ENCODE measurements around the gene NLGN2. TPM values are rescaled to one million over a fixed set of nuclear protein-coding genes. Genes with fewer than 3 reads are reported as not detected.

NLGN2 gene
- total and polyA plus RNA-seq, 9 donors: 11.4 to 76.2 (median 49.4) TPM

DNA sequence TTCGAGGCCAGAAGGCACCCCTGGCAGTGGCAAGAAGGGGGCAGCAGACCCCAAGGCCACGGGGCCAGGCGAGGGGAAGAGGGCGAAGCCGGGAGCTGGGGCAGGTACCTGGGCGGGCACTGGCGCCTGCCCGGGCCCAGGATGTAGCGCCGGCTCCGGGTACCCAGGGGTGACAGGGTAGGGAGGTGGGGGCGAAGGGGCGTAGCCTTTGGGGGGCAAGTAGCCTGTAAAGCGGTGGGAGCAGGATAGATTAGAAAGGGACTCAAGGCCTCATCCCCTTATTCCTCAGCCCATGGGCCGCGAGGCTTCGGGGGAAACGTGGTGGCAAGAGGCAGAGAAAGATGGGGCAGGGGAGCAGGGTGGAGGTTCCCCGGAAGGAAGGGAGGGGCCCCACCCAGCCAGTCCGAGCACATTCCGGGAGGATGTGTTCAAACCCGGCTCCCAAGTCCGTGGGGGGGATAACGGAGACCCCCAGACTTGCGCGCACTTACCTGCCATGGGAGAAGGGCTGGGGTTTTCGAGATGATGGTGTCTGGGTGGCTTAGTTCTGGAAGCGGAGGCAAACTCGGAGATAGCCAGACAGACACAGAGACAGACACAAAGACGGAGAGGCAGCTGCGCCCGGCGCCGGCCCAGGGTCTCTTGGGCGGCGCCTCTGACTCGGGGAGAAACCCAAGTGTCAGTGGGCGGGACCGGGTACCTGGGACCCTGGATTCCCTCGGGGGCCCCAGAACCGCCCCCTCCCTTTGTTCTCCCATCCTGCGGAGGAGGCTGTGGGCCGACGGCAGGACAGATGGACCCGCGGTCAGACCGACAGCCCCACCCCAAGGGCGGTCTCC, 13.8 kb upstream of the NLGN2 start:
- DNase-seq: peak in 2 of 5 donors; percentile 44 to 57
- Histone ChIP-seq H3K9me3 (no peaks in the 10 kb centered on the region), H3K4me1 (ENCODE audit: insufficient read depth) (peaks cover 5% of the 10 kb centered on the region), H3K36me3 (no peaks in the 10 kb centered on the region), H3K4me3 (peak overlapping the region; percentile 63), H3K27me3 (no peaks in the 10 kb centered on the region), H3K27ac (peak overlapping the region; percentile 37 to 94)
- no peak for TF ChIP-seq POLR2A (IDR thresholded peaks at IDR 0.05)
- no peak for TF ChIP-seq EP300 (IDR thresholded peaks at IDR 0.05)
- intact Hi-C loops (cut with DNase I): no loop called here
- 3% methylated on average over 46 to 48 of the region's 48 CpGs for WGBS, 3 donors

- Histone ChIP-seq H3K27ac (peak within 1 kb of the TSS; percentile 37 to 94), H3K4me3 (peak within 1 kb of the TSS; percentile 63), H3K4me1 (ENCODE audit: insufficient read depth) (peaks cover 5% of the 10 kb centered on the region), H3K27me3 (no peaks in the 10 kb centered on the region), H3K9me3 (no peaks in the 10 kb centered on the region), H3K36me3 (no peaks in the 10 kb centered on the region)
- TF ChIP-seq POLR2A (IDR thresholded peaks at IDR 0.05): peak; percentile 94
- TF ChIP-seq, protein P1, sequence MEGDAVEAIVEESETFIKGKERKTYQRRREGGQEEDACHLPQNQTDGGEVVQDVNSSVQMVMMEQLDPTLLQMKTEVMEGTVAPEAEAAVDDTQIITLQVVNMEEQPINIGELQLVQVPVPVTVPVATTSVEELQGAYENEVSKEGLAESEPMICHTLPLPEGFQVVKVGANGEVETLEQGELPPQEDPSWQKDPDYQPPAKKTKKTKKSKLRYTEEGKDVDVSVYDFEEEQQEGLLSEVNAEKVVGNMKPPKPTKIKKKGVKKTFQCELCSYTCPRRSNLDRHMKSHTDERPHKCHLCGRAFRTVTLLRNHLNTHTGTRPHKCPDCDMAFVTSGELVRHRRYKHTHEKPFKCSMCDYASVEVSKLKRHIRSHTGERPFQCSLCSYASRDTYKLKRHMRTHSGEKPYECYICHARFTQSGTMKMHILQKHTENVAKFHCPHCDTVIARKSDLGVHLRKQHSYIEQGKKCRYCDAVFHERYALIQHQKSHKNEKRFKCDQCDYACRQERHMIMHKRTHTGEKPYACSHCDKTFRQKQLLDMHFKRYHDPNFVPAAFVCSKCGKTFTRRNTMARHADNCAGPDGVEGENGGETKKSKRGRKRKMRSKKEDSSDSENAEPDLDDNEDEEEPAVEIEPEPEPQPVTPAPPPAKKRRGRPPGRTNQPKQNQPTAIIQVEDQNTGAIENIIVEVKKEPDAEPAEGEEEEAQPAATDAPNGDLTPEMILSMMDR (IDR thresholded peaks at IDR 0.05): peak; percentile 29 to 51 (median 42)
- TF ChIP-seq EP300 (IDR thresholded peaks at IDR 0.05): no peak
- 0 to 1% (median 1%) methylated on average over 45 to 71 of the region's 71 CpGs for WGBS, 3 donors
- DNase-seq: peak; percentile 85 to 92 (median 88)
- intact Hi-C loops (cut with DNase I): no loop called here
Measured at GRCh38 chr17:7394452-7395191, 13.0 kb upstream of the NLGN2 start, which contains the start of gene PLSCR3. Gene PLSCR3, minus strand, starts transcription at chr17:7394525. Its CDS starts 415 bp downstream, at chr17:7394110.

DNA sequence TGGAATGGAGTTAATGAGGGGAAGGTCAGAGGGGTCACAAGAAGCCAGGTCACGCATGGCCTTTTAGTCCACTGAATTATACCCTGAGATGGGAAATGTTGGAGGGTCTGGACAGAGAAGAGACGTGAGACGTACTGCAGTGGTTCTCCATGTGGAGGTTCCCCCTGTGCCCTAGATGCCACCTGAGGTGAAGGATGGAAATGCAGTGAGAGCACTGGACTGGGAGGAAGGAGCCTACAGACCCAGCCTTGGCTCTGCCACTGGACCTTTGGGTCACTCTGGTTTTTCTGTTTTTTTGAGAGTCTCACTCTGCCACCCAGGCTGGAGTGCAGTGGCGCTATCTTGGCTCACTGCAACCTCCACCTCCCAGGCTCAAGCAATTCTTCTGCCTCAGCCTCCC, 11.5 kb upstream of the NLGN2 start:
- no peak for DNase-seq
- intact Hi-C loops (cut with DNase I): no loop called here
- H3K27ac ChIP-seq: no peak overlapping the region

GRCh38 chr17:7398612-7399011, 9.0 kb upstream of the NLGN2 start:
- H3K9me3 ChIP-seq: no peaks in the 10 kb centered on the region
- H3K4me3 ChIP-seq: no peak overlapping the region
- TF ChIP-seq, protein P1 (IDR thresholded peaks at IDR 0.05): no peak
- DNase-seq: no peak
- H3K4me1 ChIP-seq (ENCODE audit: insufficient read depth): no peaks in the 10 kb centered on the region
- WGBS, 3 donors: 79 to 80% (median 79%) methylated on average over 2 of the region's 2 CpGs
- H3K27me3 ChIP-seq: no peaks in the 10 kb centered on the region
- no peak overlapping the region for H3K27ac ChIP-seq
- H3K36me3 ChIP-seq: no peaks in the 10 kb centered on the region
- intact Hi-C loops (cut with DNase I): no loop called here

More for the DNA sequence above, 11.5 kb upstream of the NLGN2 start:
- no peak overlapping the region for H3K4me3 ChIP-seq
- no peaks in the 10 kb centered on the region for H3K36me3 ChIP-seq
- TF ChIP-seq EP300 (IDR thresholded peaks at IDR 0.05) (no peak), POLR2A (IDR thresholded peaks at IDR 0.05) (no peak)
- TF ChIP-seq, protein P1 (IDR thresholded peaks at IDR 0.05): no peak
- peaks cover 5% of the 10 kb centered on the region for H3K4me1 ChIP-seq (ENCODE audit: insufficient read depth)
- no peaks in the 10 kb centered on the region for H3K27me3 ChIP-seq
- 82 to 88% (median 86%) methylated on average over 4 of the region's 4 CpGs for WGBS, 3 donors
- H3K9me3 ChIP-seq: no peaks in the 10 kb centered on the region
